ENCODE measurements around the gene TRA2B.
A peak's percentile ranks its signal among the peaks of the same experiment; 100 is the strongest.

The TRA2B gene

GRCh38 chr3:185937689-185938374, at the start of gene TRA2B:
Gene TRA2B, minus strand, starts transcription at chr3:185938014. Its CDS starts 154 bp downstream, at chr3:185937860.
- peak within 1 kb of the TSS; percentile 98 for H3K4me3 ChIP-seq (ENCODE audit: low read depth, low read length)
- peak; percentile 11 for TF ChIP-seq CTCF (IDR thresholded peaks at IDR 0.05; ENCODE audit: insufficient read depth, low read depth, low read length, missing control alignments)
- peak; percentile 99 for DNase-seq (ENCODE audit: low read depth)

GRCh38 chr3:185986198-185986777, 48.5 kb upstream of the TRA2B start:
- no peak for DNase-seq (ENCODE audit: low read depth)

GRCh38 chr3:185984203-185984602, 46.4 kb upstream of the TRA2B start:
- TF ChIP-seq CTCF (IDR thresholded peaks at IDR 0.05; ENCODE audit: insufficient read depth, low read depth, low read length, missing control alignments) = no peak
- no peak overlapping the region for H3K4me3 ChIP-seq (ENCODE audit: low read depth, low read length)

More at GRCh38 chr3:185986198-185986777, 48.5 kb upstream of the TRA2B start:
- no peak for TF ChIP-seq CTCF (IDR thresholded peaks at IDR 0.05; ENCODE audit: insufficient read depth, low read depth, low read length, missing control alignments)
- no peak overlapping the region for H3K4me3 ChIP-seq (ENCODE audit: low read depth, low read length)

GRCh38 chr3:185983495-185984141, 45.8 kb upstream of the TRA2B start:
- DNase-seq (ENCODE audit: low read depth) = peak; percentile 69
- no peak overlapping the region for H3K4me3 ChIP-seq (ENCODE audit: low read depth, low read length)
- TF ChIP-seq CTCF (IDR thresholded peaks at IDR 0.05; ENCODE audit: insufficient read depth, low read depth, low read length, missing control alignments) = peak; percentile 83

More at GRCh38 chr3:185984203-185984602, 46.4 kb upstream of the TRA2B start:
- DNase-seq (ENCODE audit: low read depth) = no peak

GRCh38 chr3:185982632-185983031, 44.8 kb upstream of the TRA2B start:
- no peak overlapping the region for H3K4me3 ChIP-seq (ENCODE audit: low read depth, low read length)
- TF ChIP-seq CTCF (IDR thresholded peaks at IDR 0.05; ENCODE audit: insufficient read depth, low read depth, low read length, missing control alignments) = no peak
- no peak for DNase-seq (ENCODE audit: low read depth)

GRCh38 chr3:185981621-185982020, 43.8 kb upstream of the TRA2B start:
- no peak overlapping the region for H3K4me3 ChIP-seq (ENCODE audit: low read depth, low read length)
- TF ChIP-seq CTCF (IDR thresholded peaks at IDR 0.05; ENCODE audit: insufficient read depth, low read depth, low read length, missing control alignments) = no peak
- DNase-seq (ENCODE audit: low read depth) = no peak
